GM18951 (cell line): ENCODE data around the gene LCN1.

Source experiments
- POLR2A ChIP-seq: IDR thresholded peaks from 4 replicates; pipeline ENCODE4 v1.6.1; 2011; ENCODE audit warnings: mild to moderate bottlenecking; ENCODE audit not compliant: insufficient read length, insufficient read depth; ENCODE audit errors: extremely low read depth
- in situ Hi-C: fragments of 300-500 bp; cut with MboI; formaldehyde crosslinking; loops from one replicate; pipeline ENCODE4 v1.12.0; 2022; ENCODE audit warnings: low sequenced_read_pairs, mixed read lengths, inconsistent platforms; ENCODE audit not compliant: unreplicated experiment

The LCN1 gene

GRCh38 chr9:135563039-135563476 lies 41.8 kb downstream of the LCN1 start:
- in situ Hi-C loops, result no loop called here

GRCh38 chr9:135563858-135564257 lies 42.6 kb downstream of the LCN1 start:
- TF ChIP-seq POLR2A, result no peak
- in situ Hi-C loops, result no loop called here

More at GRCh38 chr9:135563039-135563476, 41.8 kb downstream of the LCN1 start:
- TF ChIP-seq POLR2A, result no peak

GRCh38 chr9:135565141-135565628 lies 43.9 kb downstream of the LCN1 start:
- no peak for TF ChIP-seq POLR2A
- in situ Hi-C loops, result no loop called here

- no peak for TF ChIP-seq POLR2A
- in situ Hi-C loops, result no loop called here
Observed at GRCh38 chr9:135565636-135566035, 44.4 kb downstream of the LCN1 start.

- no peak for TF ChIP-seq POLR2A
Observed at GRCh38 chr9:135566552-135566951, 45.3 kb downstream of the LCN1 start.

GRCh38 chr9:135567311-135567710 lies 46.1 kb downstream of the LCN1 start:
- TF ChIP-seq POLR2A, result no peak
- in situ Hi-C loops, result no loop called here

More at GRCh38 chr9:135566552-135566951, 45.3 kb downstream of the LCN1 start:
- in situ Hi-C loops, result no loop called here

GRCh38 chr9:135568026-135568425 lies 46.8 kb downstream of the LCN1 start:
- TF ChIP-seq POLR2A, result no peak
- in situ Hi-C loops, result no loop called here

GRCh38 chr9:135570456-135570855 lies 49.2 kb downstream of the LCN1 start:
- no peak for TF ChIP-seq POLR2A
- in situ Hi-C loops, result no loop called here

GRCh38 chr9:135572233-135572632 lies 51.0 kb downstream of the LCN1 start:
- no peak for TF ChIP-seq POLR2A
- in situ Hi-C loops, result no loop called here

GRCh38 chr9:135573124-135573523 lies 51.9 kb downstream of the LCN1 start:
- in situ Hi-C loops, result no loop called here
- no peak for TF ChIP-seq POLR2A

- TF ChIP-seq POLR2A, result no peak
- in situ Hi-C loops, result no loop called here
Observed at GRCh38 chr9:135574331-135574730, 53.1 kb downstream of the LCN1 start.

- no peak for TF ChIP-seq POLR2A
- in situ Hi-C loops, result no loop called here
Observed at GRCh38 chr9:135574943-135575342, 53.7 kb downstream of the LCN1 start.
